ENCODE measurements around the gene SPPL2B.
"Not testable (repeated sequence)": the region's sequence is repeated elsewhere in the genome, so short reads cannot be mapped to it uniquely, and the experiment has no call there.

Gene SPPL2B

DNA sequence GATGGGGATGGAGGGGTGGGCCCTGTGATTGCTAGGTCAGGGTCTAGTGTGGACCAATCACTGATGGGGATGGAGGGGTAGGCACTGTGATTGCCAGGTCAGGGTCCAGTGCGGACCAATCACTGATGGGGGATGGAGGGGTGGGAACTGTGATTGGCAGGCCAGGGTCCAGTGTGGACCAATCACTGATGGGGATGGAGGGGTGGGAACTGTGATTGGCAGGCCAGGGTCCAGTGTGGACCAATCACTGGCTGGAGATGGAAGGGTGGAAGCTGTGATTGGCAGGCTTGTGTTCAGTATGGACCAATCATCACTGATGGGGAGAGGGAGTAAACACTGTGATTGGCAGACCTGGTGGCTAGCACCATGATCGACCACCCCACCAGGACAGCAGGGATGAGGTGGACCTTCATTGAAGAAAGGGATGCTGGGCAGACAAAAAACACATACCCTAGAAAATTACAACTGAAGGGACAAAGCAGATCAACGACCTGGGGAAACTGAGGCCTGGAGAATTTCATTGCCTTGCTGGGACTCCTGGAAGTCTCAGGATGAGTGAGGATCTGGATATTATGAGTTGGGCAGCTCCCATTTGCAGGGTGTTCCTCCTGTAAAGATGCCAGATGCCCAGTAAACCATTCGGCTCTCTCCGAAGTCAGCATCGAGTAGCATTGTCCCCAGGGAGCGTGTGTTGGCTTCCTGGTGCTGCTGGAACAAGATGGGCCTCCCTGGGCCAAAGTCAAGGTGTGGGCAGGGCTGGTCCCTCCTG is 47.1 kb downstream of the SPPL2B start:
- no peak for DNase-seq (ENCODE audit: low spot score)
- no peak for FAIRE-seq

DNA sequence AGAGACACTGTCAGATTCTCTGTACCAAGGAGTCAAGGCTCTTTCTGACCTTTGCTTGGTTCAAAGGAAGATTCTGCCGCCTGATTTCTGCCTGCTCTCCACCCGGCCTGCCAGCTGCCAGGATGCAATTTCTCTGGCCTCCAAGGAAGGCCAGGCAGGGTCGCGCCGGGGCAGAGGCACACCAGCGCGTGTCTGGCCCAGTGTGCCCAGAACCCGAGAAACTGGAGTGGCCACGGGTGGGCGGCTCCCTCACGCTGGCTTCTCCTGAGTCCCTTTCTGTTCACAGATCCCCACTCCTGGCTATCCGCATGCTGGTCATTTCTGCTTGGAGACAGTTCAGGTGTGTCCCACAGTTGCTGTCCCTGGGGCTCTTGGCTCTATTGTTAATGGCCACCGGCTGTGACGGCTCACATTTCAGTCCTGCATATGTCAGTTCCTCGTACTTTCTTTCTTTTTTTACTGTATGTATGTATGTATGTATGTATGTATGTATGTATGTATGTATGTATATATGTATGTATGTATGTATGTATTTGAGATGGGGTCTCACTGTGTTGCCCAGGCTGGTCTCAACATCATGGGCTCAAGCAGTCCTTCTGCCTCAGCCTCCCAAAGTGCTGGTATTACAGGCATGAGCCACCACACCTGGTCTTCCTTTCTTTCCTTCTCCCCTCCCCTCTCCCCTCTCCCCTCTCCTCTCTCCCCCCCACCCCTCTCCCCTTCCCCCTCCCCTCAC is 48.5 kb downstream of the SPPL2B start:
- FAIRE-seq: no peak
- DNase-seq (ENCODE audit: low spot score): no peak

DNA sequence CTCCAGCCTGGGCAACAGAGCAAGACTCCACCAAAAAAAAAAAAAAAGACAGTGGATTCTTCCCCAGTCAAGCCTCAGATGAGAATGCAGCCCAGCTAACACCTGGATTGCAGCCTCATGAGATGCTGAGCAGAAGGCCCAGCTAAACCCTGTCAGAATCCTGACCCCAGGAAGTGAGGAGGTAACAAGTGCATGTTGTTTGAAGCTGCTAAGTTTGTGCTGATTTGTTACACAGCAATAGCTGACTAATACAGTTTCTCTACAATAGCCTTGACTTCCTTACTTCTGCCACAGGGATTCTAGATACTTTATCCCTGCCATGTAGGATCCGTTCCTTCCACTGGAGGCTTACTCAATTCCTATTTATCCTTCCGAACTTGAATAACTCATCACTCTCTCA is 52.1 kb downstream of the SPPL2B start:
- no peak for FAIRE-seq

DNA sequence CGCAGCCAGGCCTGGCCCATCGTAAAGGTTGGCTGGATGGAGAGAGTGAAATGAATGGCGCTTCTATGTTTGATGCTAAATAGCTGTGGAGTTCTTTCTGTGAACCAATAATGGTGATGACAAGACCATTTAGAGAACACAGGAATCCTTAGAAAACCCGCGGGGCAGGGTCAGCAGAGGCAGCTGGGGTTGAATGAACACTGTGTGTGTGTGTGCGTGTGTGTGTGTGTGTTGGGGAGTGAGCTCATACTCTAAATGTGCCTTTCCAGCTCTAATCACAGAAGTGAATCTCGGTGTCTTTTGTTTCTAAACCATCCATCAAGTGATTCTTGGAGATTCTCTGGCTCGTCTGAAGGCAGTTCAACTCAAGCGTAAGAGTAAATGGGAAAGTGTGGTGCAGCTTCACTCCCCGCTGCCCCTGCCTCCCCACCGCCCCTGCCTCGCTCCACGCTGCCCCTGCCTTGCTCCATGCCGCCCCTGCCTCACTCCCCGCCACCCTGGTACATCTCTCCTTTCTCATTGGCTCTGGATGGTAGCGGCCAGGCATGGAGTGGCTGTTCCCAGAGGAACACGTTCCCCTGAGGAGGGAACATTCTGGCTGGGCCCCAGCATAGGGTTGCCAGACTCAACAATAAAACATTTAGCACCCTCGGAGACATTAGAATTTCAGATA is 52.8 kb downstream of the SPPL2B start:
- FAIRE-seq (no peak), DNase-seq (ENCODE audit: low spot score) (no peak)

More for the DNA sequence above, 52.1 kb downstream of the SPPL2B start:
- no peak for DNase-seq (ENCODE audit: low spot score)

DNA sequence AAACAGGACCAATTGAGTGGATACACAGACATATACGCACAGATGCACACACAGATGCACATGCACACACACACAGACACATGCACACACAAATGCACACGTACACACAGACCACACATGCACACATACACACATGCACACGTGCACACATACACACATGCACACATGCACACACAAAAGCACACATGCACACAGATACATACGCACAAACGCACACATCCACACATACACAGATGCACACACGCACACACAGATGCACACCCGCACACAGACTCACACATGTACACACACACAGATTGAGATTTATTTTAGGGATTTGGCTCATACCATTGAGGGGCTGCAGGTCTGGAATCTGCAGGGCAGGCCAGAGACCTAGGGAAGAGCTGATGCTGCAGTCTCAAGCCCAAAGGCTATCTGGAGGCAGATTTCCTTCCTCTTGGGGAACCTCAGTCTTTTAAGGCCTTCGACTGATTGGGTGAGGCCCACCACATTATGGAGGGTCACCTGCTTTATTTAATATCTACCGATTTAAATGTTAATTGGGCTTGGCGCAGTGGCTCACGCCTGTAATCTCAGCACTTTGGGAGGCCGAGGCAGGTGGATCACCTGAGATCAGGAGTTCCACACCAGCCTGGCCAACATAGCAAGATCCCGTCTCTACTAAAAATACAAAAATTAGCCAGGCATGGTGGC is 54.2 kb downstream of the SPPL2B start:
- DNase-seq (ENCODE audit: low spot score) (no peak), FAIRE-seq (no peak)

DNA sequence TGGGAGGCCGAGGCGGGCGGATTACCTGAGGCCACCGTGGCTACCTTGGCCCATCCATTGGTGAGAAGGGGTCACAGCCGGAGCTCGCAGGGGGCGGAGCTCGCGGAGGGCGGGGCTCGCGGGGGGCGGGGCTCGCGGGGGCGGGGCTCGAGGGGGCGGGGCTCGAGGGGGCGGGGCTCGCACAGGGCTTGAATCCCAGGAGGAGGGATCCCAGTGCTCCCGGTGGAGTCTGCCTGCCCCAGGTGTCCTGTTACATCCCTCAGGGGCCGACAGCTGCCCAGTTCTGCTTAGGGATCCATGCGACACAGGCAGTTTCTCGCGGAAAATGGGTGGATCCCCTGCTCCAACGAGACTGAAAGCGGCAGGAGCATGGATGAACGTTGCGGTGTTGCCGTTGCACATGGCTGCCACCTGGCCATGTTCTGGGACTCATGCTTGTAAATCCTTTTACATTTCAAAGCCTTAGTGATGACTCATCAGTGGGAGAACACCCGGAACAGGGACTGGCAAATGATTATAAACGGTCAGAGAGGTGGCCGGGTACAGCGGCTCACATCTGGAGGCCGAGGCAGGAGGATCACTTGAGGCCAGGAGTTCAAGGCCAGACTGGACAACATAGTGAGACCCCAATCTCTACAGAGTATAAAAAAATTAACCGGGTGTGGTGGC is 56.7 kb downstream of the SPPL2B start:
- DNase-seq (ENCODE audit: low spot score): peak; percentile 93

DNA sequence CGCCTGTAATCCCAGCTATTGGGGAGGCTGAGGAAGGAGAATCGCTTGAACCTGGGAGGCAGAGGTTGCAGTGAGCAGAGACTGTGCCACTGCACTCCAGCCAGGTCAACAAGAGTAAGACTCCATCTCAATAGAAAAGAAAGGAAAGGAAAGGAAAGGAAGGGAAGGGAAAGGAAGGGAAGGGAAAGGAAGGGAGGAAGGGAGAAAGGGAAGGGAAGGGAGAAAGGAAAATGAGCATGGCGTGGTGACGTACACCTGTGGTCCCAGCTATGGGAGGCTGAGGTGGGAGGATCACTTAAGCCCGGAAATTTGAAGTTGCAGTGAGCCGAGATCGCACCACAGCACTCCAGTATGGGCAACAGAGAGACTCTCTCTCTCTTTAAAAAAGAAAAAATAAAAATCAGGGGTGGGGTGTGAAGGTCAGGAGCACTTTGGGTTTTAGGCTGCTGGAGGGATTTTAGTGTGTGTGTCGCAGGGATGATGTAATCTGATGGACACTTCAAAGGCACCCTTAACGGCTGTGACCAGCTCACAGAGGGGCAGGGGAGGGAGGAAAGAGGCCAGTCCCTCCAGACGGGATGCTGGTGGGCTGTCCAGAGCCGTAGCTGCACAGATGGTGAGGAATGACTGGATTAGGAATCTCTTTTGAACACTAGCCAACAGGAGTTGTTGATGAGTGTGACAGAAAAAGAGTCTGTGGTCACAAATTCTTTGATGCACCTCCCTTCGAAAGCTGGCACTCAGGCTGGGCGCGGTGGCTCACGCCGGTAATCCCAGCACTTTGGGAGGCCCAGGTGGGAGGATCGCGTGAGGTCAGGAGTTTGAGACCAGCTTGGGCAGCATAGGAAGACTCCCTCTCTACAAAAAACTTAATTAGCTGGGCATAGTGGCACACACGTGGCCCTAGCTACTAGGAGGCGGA is 59.1 kb downstream of the SPPL2B start:
- FAIRE-seq (no peak), DNase-seq (ENCODE audit: low spot score) (no peak)

More for the DNA sequence above, 56.7 kb downstream of the SPPL2B start:
- peak; percentile 89 for FAIRE-seq

DNA sequence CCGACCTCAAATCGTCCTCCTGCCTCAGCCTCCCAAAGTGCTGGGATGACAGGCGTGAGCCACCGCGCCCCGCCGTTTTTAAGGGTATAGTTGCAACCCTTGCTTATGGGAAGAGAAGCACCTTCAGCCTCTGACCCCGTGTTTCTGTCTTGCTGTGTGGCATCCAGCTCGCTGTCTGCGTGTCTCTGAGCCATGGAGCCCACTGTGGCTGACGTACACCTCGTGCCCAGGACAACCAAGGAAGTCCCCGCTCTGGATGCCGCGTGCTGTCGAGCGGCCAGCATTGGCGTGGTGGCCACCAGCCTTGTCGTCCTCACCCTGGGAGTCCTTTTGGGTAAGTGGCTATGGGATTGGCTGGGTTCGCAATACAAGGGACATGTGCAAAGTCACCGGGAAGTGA is 61.1 kb downstream of the SPPL2B start:
- DNase-seq (ENCODE audit: low spot score): no peak
- no peak for FAIRE-seq

DNA sequence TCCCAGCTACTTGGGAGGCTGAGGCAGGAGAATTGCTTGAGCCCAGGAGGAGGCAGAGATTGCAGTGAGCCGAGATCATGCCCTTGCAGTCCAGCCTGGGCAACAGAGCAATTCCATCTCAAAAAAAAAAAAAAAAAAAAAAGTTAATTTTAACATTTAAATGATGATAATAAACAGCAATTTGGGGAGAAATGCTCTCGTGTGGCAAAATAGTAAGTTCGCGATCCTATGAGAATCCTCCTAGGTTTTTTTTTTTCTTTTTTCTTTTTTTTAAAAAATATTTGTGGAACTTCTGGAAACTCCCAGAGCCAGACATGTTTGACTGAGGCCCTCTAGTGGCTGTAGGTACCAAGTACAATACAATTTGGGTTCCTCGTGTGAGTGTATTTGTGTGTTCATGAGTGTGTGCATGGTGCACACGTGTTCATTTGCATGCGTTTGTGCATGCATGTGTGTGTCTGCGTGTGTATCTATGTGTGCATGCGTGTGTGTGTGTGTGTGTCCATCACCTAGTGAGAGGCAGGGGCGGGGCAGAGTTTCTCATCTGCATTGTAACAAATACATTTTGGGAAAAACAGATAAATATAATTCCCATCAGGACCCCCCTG is 62.7 kb downstream of the SPPL2B start:
- FAIRE-seq: peak; percentile 53

DNA sequence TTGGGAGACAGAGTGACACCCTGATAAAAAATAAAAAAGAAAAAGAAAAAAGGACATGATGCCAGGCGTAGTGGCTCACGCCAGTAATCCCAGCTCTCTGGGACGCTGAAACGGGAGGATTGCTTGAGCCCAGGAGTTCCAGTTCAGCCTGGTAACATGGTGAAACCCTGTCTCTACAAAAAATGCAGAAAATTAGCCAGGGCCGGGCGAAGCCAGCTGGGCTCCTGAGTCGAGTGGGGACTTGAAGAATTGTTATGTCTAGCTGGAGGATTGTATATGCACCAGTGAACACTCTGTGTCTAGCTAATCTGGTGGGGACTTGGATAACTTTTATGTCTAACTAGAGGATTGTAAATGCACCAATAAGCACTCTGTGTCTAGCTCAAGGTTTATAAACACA is 63.9 kb downstream of the SPPL2B start:
- no peak for DNase-seq (ENCODE audit: low spot score)
- no peak for FAIRE-seq

More for the DNA sequence above, 62.7 kb downstream of the SPPL2B start:
- DNase-seq (ENCODE audit: low spot score): peak; percentile 52

DNA sequence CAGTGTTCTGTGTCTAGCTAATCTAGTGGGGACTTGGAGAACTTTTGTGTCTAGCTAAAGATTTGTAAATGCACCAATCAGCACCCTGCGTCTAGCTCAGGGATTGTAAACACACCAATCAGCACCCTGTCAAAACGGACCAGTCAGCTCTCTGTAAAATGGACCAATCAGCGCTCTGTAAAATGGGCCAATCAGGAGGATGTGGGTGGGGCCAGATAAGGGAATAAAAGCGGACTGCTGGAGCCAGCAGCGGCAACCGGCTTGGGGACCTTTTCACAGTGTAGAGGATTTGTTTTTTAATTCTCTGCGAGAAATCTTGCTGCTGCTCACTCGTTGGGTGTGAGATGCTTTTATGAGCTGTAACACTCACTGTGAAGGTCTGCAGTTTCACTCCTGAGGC is 64.4 kb downstream of the SPPL2B start:
- not testable (repeated sequence) for DNase-seq (ENCODE audit: low spot score); FAIRE-seq

DNA sequence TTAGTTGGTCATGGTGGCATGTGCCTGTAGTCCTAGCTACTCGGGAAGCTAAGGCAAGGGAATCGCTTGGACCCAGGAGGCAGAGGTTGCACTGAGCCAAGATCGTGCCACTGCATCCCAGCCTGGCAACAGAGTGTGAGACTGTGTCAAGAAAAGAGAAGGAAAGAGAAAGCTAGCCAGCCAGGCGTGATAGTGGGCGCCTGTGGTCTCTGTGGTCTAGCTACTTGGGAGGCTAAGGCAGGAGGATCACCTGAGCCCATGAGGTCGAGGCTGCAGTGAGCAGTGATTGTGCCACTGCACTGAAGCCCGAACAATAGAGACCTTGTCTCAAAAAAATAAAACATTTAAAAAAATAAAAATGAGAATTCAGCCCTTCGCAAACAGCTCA is 65.6 kb downstream of the SPPL2B start:
- DNase-seq (ENCODE audit: low spot score) (no peak), FAIRE-seq (no peak)

DNA sequence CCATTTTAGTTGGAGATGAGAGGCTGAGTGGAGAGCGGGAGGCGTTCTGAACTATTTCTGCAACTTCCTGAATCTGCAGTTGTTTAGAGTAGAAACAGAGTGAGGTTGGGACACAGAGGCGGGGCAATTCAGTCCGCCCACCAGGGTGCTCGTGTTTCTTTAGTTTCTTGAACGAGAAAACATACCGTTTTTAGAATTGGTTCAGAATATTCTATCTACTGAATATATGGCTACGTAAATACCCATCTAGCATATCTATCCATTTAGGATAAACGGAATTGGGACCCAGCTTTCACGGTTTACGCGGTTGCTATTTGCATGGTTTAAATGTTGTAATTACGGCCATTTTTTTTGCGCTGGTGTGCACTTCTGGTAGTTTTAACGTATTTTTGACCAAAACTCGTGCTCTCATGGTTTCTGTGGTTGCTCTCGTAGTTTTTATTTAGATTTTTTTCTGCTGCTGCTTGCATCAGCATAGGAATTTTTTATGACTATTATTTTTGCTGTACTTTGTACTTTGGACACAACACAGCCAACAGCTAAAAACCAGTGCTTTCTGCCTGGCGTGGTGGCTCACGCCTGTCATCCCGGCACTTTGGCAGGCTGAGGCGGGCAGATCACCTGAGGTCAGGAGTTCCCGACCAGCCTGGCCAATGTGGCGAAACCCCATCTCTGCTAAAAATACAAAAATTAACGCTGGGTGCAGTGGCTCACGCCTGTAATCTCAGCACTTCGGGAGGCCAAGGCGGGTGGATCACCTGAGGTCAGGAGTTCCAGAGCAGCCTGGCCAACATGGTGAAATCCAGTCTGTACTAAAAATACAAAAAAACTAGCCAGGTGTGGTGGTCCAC is 66.2 kb downstream of the SPPL2B start:
- FAIRE-seq (no peak), DNase-seq (ENCODE audit: low spot score) (no peak)

DNA sequence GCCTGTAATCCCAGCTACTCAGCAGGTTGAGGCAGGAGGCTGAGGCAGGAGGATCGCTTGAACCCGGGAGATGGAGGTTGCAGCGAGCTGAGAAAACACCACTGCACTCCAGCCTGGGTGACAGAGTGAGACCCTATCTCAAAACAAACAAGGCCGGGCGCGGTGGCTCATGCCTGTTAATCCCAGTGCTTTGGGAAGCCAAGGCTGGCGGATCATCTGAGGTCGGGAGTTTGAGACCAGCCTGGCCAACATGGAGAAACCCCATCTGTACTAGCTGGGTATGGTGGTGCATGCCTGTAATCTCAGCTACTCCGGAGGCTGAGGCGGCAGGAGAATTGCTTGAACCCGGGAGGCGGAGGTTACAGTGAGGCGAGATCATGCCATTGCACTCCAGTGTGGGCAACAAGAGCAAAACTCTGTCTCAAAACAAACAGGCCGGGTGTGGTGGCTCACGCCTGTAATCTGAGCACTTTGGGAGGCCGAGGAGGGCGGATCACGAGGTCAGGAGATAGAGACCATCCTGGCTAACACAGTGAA is 66.9 kb downstream of the SPPL2B start:
- not testable (repeated sequence) for FAIRE-seq; DNase-seq (ENCODE audit: low spot score)

DNA sequence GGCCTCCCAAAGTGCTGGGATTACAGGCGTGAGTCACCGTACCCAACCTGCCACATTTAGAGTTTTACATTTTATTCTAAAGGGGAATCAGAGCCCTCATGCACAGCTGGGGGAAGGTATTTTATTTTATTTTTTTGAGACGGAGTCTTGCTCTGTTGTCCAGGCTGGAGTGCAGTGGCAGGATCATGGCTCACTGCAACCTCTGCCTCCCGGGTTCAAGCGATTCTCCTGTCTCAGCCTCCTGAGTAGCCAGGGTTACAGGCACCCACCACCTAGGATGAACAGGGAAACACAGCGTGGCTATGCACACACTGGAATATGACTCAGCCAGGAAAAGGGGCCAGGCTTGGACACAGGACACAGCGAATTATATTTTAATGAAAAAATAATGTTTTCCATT is 68.7 kb downstream of the SPPL2B start:
- not testable (repeated sequence) for FAIRE-seq; DNase-seq (ENCODE audit: low spot score)

DNA sequence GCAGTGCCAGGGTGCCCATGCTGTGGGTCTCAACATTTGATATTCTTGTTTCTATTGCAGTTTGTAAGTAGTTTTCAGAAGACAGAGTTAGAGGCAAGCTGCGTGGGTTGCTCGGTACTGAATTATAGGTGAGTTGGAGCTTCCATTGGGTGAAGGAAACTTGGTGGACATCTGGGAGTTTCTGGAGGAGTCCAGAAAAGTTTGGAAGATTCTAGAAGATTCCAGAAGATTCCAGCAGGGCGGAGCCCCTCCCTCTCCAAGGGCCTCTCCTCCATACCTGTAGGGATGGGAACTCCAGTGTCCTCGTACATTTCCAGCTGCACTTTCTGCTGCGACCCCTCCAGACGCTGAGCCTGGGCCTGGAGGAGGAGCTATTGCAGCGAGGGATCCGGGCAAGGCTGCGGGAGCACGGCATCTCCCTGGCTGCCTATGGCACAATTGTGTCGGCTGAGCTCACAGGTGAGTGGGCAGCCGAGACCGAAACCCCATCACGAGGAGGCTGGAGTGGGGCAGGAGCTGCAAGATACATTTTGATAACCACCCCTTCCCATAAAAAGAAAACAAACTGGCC is 70.3 kb downstream of the SPPL2B start:
- FAIRE-seq: no peak
- no peak for DNase-seq (ENCODE audit: low spot score)

DNA sequence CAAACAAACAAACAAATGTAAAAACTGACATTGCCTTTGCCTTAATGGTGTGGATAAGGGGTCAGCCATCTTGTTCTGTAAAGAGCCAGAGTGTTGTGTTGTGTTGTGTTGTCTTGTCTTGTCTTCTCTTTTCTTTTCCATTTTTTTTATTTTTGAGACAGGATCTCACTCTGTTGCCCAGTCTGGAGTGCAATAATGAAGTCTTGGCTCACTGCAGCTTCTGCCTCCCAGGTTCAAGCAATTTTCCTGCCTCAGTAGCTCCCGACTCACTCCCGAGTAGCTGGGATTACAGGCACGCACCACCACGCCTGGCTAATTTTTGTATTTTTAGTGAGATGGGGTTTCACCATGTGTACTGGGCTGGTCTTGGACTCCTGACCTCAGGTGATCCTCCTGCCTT is 71.1 kb downstream of the SPPL2B start:
- FAIRE-seq: no peak
- no peak for DNase-seq (ENCODE audit: low spot score)
